Measurements from ENCODE around the gene XBP1.

DNA sequence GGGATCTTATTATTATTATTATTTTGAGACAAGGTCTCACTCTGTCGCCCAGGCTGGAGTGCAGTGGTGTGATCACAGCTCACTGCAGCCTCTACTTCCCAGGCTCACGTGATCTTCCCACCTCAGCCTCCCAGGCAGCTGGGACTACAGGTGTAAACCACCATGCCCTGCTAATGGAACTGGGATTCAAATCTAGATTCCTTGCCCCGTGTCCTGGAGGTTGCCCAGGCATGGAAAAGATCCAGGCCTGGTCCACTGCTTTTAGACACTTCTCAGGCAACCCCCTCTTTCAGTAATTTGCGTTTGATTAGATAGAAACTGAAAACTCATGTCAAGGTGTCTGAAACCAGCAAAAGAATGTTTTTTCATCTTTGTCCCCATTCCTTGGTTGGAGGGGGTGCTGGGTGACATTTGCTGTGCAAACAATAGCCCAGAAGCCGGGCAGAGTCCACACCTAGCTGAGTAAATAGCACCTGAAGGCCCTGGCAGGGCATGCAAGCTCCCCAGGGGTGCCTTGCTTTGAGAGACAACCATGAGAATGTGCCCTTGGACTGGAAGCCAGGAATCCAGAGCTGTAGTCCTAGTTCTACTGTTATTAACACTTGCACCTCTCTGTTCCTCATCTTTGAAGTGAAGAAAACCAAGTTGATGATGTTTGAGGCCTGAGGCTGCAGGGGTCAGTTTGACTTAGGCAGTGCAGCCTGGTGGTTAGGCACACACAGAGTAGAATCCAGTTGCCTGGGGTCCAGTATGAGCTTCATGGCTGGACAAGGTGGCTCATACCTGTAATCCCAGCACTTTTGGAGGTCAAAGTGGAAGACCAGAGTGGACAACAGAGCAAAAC, 19.1 kb upstream of the XBP1 start:
- no peak for TF ChIP-seq ZNF274 (IDR thresholded peaks at IDR 0.05; ENCODE audit: low read depth, low read length)
- no peak for TF ChIP-seq YY1 (IDR thresholded peaks at IDR 0.05; ENCODE audit: insufficient read depth, insufficient read length)

All from NT2/D1 (cell line).